Chondrocyte (in vitro differentiated cells): Measurements from ENCODE around the gene AGPAT4. TPM values are rescaled to one million over a fixed set of nuclear protein-coding genes. Genes with fewer than 3 reads are reported as not detected.
"Not testable (repeated sequence)": the region's sequence is repeated elsewhere in the genome, so short reads cannot be mapped to it uniquely, and the experiment has no call there.

Source experiments
- DNase-seq: peaks from one replicate; pipeline ENCODE4 v3.0.0; 2021; ENCODE audit warnings: mixed read lengths, low spot score
- H3K27ac Mint-ChIP-seq: one replicate; pipeline ENCODE4 v1.8.0; 2021; ENCODE audit warnings: mild to moderate bottlenecking, moderate library complexity, mixed read lengths; ENCODE audit not compliant: unreplicated experiment
- H3K27me3 Mint-ChIP-seq: 2 replicates; pipeline ENCODE4 v1.8.0; 2021; ENCODE audit warnings: low read depth, mixed read lengths
- H3K36me3 Mint-ChIP-seq: 2 replicates; pipeline ENCODE4 v1.8.0; 2021; ENCODE audit warnings: low read depth, mixed read lengths
- H3K4me1 Mint-ChIP-seq: 2 replicates; pipeline ENCODE4 v1.8.0; 2021; ENCODE audit warnings: low read depth, mild to moderate bottlenecking, mixed read lengths
- H3K4me3 Mint-ChIP-seq: one replicate; pipeline ENCODE4 v1.8.0; 2021; ENCODE audit warnings: mild to moderate bottlenecking, moderate library complexity, mixed read lengths; ENCODE audit not compliant: unreplicated experiment
- H3K9me3 Mint-ChIP-seq: 2 replicates; pipeline ENCODE4 v1.8.0; 2021; ENCODE audit warnings: low read depth, mixed read lengths
- total RNA-seq: library from RNA; stranded (reverse); gene quantifications from 3 replicates; pipeline ENCODE4 v1.2.1, GENCODE V29; 2021
- TF ChIP-seq, protein P1 (sequence below): fragments of 200-600 bp; sonication (generic); IDR thresholded peaks from 2 replicates; pipeline ENCODE4 v1.5.0; 2021; ENCODE audit warnings: antibody characterized with exemption, mild to moderate bottlenecking, moderate library complexity

AGPAT4 gene
- total RNA-seq, 1 donor from 2014 or later, result 11.9 TPM

DNA sequence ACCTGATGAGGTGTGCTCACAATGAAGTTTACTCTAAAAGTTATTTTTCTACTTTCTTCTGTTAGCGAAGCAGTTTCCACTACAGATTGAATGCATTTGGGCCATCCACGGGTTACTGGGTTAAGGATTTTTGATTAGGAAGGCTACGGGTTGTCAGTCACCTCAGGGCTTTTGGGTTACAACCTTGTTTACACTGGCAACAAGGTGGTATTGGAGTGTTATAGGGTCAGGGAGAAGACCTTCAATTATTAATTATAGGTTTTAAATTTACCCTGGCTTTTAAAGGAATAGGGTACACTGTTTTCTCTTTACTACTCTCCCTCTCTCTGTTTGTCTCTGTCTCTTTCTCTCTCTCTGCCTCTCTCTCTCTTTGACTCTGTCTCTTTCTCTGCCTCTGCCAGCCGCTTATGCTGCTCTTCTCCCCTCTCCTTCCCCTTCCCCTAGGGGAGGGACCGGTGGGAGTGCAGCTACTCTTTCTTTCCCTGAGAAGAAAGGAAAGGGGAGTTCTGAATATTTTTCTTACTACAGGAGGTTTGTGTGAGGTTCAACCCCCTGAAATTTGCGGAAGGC is 40.2 kb upstream of the AGPAT4 start:
- Mint-ChIP-seq H3K4me3 (no peak overlapping the region), H3K4me1 (peaks cover 8% of the 10 kb centered on the region), H3K9me3 (peaks cover 3% of the 10 kb centered on the region), H3K27me3 (peaks cover 2% of the 10 kb centered on the region), H3K36me3 (no peaks in the 10 kb centered on the region), H3K27ac (no peak overlapping the region)
- no peak for DNase-seq
- TF ChIP-seq, protein P1, sequence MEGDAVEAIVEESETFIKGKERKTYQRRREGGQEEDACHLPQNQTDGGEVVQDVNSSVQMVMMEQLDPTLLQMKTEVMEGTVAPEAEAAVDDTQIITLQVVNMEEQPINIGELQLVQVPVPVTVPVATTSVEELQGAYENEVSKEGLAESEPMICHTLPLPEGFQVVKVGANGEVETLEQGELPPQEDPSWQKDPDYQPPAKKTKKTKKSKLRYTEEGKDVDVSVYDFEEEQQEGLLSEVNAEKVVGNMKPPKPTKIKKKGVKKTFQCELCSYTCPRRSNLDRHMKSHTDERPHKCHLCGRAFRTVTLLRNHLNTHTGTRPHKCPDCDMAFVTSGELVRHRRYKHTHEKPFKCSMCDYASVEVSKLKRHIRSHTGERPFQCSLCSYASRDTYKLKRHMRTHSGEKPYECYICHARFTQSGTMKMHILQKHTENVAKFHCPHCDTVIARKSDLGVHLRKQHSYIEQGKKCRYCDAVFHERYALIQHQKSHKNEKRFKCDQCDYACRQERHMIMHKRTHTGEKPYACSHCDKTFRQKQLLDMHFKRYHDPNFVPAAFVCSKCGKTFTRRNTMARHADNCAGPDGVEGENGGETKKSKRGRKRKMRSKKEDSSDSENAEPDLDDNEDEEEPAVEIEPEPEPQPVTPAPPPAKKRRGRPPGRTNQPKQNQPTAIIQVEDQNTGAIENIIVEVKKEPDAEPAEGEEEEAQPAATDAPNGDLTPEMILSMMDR, result no peak

DNA sequence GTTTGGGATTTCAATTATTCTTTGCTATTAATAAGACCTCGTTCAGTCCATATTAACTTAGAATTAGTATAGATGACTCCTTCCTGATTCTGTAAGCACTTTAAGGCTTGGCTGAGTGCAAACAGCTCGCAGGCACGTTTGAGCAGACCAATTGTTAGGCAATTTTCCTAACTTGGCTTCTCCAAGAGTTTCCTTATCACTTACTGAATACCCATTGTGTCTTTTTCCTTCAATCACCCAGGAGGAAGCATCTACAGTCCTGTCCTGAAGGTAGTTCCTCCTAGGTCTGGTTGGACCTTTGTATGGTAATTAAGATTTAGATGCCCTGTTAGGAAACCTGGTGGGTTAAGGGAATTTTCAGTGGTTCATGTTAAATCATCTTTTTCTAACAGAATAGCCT is 39.6 kb upstream of the AGPAT4 start:
- H3K9me3 Mint-ChIP-seq, H3K27ac Mint-ChIP-seq, H3K4me1 Mint-ChIP-seq, H3K4me3 Mint-ChIP-seq, H3K27me3 Mint-ChIP-seq, H3K36me3 Mint-ChIP-seq, DNase-seq: not testable (repeated sequence)

DNA sequence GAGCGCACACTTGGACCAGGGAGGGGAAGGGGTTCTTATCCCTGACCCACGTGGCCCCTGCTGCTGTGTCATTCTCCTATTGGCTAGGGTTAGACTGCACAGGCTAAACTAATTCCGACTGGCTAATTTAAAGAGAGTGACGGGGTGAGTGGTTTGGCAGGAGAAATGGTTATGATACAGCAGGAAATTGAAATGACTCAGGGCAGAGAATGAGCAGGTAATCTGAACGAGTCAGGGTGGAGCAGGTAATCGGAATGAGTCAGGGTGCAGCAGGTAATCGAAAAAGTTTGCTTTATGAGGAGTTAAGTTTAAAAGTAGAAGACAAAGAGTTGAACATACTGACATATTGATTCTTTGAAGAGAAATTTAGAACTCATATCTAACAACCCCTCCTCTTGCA is 35.9 kb upstream of the AGPAT4 start:
- not testable (repeated sequence) for DNase-seq, H3K4me1 Mint-ChIP-seq, H3K9me3 Mint-ChIP-seq, H3K4me3 Mint-ChIP-seq, H3K27ac Mint-ChIP-seq, H3K27me3 Mint-ChIP-seq, H3K36me3 Mint-ChIP-seq

DNA sequence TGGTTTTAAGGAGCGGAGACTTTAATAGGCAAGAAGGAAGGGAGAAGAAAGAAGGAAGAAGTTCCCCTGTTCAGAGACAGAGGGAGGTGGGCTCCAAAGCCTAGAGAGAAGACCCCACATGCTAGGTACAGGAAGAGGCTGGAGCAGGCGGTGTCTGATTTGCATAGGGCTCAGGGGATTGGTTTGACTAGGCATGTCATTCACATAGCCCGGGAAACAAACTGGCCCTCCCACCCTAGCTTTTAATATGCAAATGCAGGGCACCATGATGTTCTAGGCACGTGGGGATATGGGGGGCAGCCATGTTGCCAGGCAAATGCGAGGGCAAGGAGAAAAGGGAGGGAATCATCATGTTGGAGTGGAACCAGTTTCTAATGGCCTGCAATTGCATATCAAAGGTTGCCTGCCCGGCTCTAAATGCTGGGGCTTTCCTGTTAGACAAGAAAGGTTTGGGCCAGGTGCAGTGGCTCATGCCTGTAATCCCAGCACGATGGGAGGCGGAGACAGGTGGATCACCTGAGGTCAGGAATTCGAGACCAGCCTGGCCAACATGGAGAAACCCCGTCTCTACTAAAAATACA is 34.3 kb upstream of the AGPAT4 start:
- DNase-seq, result no peak
- peaks cover 2% of the 10 kb centered on the region for H3K27me3 Mint-ChIP-seq
- H3K36me3 Mint-ChIP-seq, result no peaks in the 10 kb centered on the region
- H3K27ac Mint-ChIP-seq, result no peak overlapping the region
- no peak overlapping the region for H3K4me3 Mint-ChIP-seq
- TF ChIP-seq, protein P1, result no peak
- no peaks in the 10 kb centered on the region for H3K9me3 Mint-ChIP-seq
- H3K4me1 Mint-ChIP-seq, result no peaks in the 10 kb centered on the region

DNA sequence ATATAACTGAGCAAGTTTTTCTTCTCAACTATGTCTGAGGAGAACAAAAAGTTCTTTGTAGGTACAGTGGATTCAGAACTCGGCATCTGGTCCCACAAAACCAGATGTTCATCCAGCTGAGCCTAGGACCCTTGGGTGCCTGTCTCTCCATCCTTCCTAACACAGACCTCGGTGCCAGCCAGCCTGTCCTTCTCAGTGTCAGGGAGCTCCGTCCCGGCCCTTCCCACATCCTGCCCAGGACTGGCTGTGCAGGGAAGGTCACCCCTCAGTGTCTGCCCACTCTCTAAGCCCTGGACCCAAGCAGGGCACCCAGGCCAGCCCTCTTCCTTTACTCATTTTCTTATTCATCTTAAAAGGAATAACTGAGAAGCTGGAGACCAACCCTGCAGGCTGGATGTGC is 32.0 kb upstream of the AGPAT4 start:
- H3K36me3 Mint-ChIP-seq, result no peaks in the 10 kb centered on the region
- TF ChIP-seq, protein P1, result no peak
- no peak overlapping the region for H3K4me3 Mint-ChIP-seq
- no peaks in the 10 kb centered on the region for H3K27me3 Mint-ChIP-seq
- H3K27ac Mint-ChIP-seq, result no peak overlapping the region
- no peaks in the 10 kb centered on the region for H3K9me3 Mint-ChIP-seq
- DNase-seq, result no peak
- peaks cover 14% of the 10 kb centered on the region for H3K4me1 Mint-ChIP-seq

DNA sequence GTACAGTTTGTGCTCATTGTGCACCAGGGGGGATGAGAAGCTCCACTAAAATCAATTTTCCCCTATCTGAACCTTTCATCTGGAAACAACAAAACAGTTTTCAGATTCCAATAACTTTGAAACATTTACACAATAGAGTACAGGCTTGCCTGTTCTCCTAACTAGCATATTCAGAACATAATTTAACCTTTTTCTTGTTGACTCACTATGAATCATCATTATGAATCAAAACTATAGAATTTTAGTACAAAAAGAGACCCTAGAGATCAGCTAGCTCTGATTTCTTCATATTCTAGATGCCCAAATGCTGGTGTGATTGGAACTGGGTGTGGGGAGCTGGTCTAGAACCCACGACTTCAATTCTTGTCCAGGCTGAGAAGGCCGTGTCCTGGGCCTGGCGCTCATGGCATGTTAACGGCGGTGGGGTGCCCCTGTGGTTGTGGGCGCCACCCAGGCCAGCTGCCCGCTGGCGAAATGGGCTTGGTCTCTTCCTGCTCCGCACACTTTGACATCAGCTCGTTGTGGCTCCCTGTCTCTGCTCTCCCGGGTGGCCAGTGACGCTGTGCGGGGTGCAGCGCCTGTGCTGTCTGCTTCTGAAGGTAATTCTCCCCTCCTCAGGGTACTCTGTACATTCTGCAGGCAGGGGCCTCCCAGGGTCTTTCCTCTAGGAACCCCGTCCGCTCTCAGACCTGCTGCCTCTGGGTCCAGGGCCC is 29.9 kb upstream of the AGPAT4 start:
- Mint-ChIP-seq H3K27ac (no peak overlapping the region), H3K36me3 (no peaks in the 10 kb centered on the region), H3K27me3 (no peaks in the 10 kb centered on the region), H3K4me3 (no peak overlapping the region), H3K9me3 (no peaks in the 10 kb centered on the region), H3K4me1 (peaks cover 14% of the 10 kb centered on the region)
- TF ChIP-seq, protein P1, result no peak
- no peak for DNase-seq
